COLO668 (cell line): ENCODE data around the gene SLC50A1.

ENCODE experiments used
- DNase-seq: peaks from one replicate; lab custom pipeline; 2025; ENCODE audit not compliant: unreplicated experiment; lab: John Stamatoyannopoulos, UW

SLC50A1 gene

GRCh38 chr1:155135415-155136028 is at the start of gene SLC50A1:
Gene SLC50A1, plus strand, starts transcription at chr1:155135852. Its CDS starts 60 bp downstream, at chr1:155135912.
- peak; percentile 97 for DNase-seq

GRCh38 chr1:155086128-155086741 is 49.4 kb upstream of the SLC50A1 start:
- peak; percentile 57 for DNase-seq

GRCh38 chr1:155086856-155087535 is 48.7 kb upstream of the SLC50A1 start:
- DNase-seq, result no peak

- DNase-seq, result peak; percentile 84
Measured at GRCh38 chr1:155091071-155092051, 44.3 kb upstream of the SLC50A1 start.

- DNase-seq, result no peak
Measured at GRCh38 chr1:155092131-155092530, 43.5 kb upstream of the SLC50A1 start.

- no peak for DNase-seq
Measured at GRCh38 chr1:155092641-155093040, 43.0 kb upstream of the SLC50A1 start.

- peak; percentile 85 for DNase-seq
Measured at GRCh38 chr1:155093911-155094621, 41.6 kb upstream of the SLC50A1 start.

- no peak for DNase-seq
Measured at GRCh38 chr1:155094622-155094948, 41.1 kb upstream of the SLC50A1 start.

GRCh38 chr1:155099331-155099730 is 36.3 kb upstream of the SLC50A1 start:
- DNase-seq, result no peak

- no peak for DNase-seq
Measured at GRCh38 chr1:155103325-155103724, 32.3 kb upstream of the SLC50A1 start.

- no peak for DNase-seq
Measured at GRCh38 chr1:155104605-155105534, 30.8 kb upstream of the SLC50A1 start.

GRCh38 chr1:155105604-155106011 is 30.0 kb upstream of the SLC50A1 start:
- DNase-seq, result no peak

- DNase-seq, result peak; percentile 76
Measured at GRCh38 chr1:155106862-155107261, 28.8 kb upstream of the SLC50A1 start.

- no peak for DNase-seq
Measured at GRCh38 chr1:155107309-155108264, 28.1 kb upstream of the SLC50A1 start.

- DNase-seq, result no peak
Measured at GRCh38 chr1:155108296-155108695, 27.4 kb upstream of the SLC50A1 start.

- DNase-seq, result no peak
Measured at GRCh38 chr1:155110381-155110780, 25.3 kb upstream of the SLC50A1 start.

GRCh38 chr1:155110826-155111225 is 24.8 kb upstream of the SLC50A1 start:
- no peak for DNase-seq

GRCh38 chr1:155113450-155113980 is 22.1 kb upstream of the SLC50A1 start:
- no peak for DNase-seq
